ENCODE results near the gene SLC1A1.

- no peak for TF ChIP-seq CTCF (IDR thresholded peaks at IDR 0.05)
- TF ChIP-seq POLR2A (IDR thresholded peaks at IDR 0.05): no peak
- TF ChIP-seq POLR2AphosphoS5 (IDR thresholded peaks at IDR 0.05): no peak
- TF ChIP-seq EP300 (IDR thresholded peaks at IDR 0.05): no peak
These were observed 56.7 kb downstream of the SLC1A1 start for GRCh38 chr9:4547016-4547415.

Data from sigmoid colon (tissue), 4 donors.